Left lobe of liver (tissue), 2 donors: ENCODE results near the gene KCNJ9. TPM values are rescaled to one million over a fixed set of nuclear protein-coding genes. Genes with fewer than 3 reads are reported as not detected.

ENCODE experiments used
- ATAC-seq: fragments of 200-7000 bp; cut with Tn5 transposase; one replicate; pipeline ENCODE4 v1.9.1; 2020; ENCODE audit warnings: mild to moderate bottlenecking, moderate library complexity
- DNase-seq: peaks from one replicate; pipeline ENCODE4 v3.0.0-alpha.2; 2020; ENCODE audit warnings: low spot score
- total RNA-seq: library from RNA; stranded (reverse); gene quantifications from one replicate; pipeline ENCODE4 v1.2.1, GENCODE V29; 2021
- donor health status: DM: no; HTN: no; CAD: no; lungs with moderate emphysema.
- donor health status: DM: no; HTN: yes; CAD: no.

Gene KCNJ9
- total RNA-seq, 1 donor from 2014 or later, result not detected

GRCh38 chr1:160066829-160067745, 14.3 kb upstream of the KCNJ9 start:
- no peak for ATAC-seq
- no peak for DNase-seq

- ATAC-seq (no peak), DNase-seq (no peak)
Measured at GRCh38 chr1:160068225-160068624, 13.1 kb upstream of the KCNJ9 start.

GRCh38 chr1:160069460-160070231, 11.7 kb upstream of the KCNJ9 start, which contains the start of gene KCNJ10:
Gene KCNJ10 (minus strand): TSS chr1:160070160. CDS start chr1:160042532, 27,628 bp downstream.
- no peak for ATAC-seq
- DNase-seq, result no peak

GRCh38 chr1:160070243-160071163, 10.8 kb upstream of the KCNJ9 start:
- DNase-seq (peak; percentile 60), ATAC-seq (peak; percentile 79)

- no peak for DNase-seq
- ATAC-seq, result no peak
Measured at GRCh38 chr1:160071289-160071688, 10.0 kb upstream of the KCNJ9 start.

GRCh38 chr1:160074865-160075264, 6.5 kb upstream of the KCNJ9 start:
- ATAC-seq, result no peak
- no peak for DNase-seq

GRCh38 chr1:160075836-160076235, 5.5 kb upstream of the KCNJ9 start:
- ATAC-seq, result no peak
- DNase-seq, result no peak

GRCh38 chr1:160076295-160076694, 5.0 kb upstream of the KCNJ9 start:
- no peak for ATAC-seq
- no peak for DNase-seq

- no peak for DNase-seq
- no peak for ATAC-seq
Measured at GRCh38 chr1:160077486-160077885, 3.9 kb upstream of the KCNJ9 start.

- ATAC-seq (peak; percentile 87), DNase-seq (no peak)
Measured at GRCh38 chr1:160078512-160079195, 2.7 kb upstream of the KCNJ9 start.

GRCh38 chr1:160079448-160079847, 1.9 kb upstream of the KCNJ9 start:
- ATAC-seq, result no peak
- DNase-seq, result no peak

GRCh38 chr1:160080381-160081100, 797 bp upstream of the KCNJ9 start:
- DNase-seq (no peak), ATAC-seq (no peak)

- DNase-seq, result no peak
- no peak for ATAC-seq
Measured at GRCh38 chr1:160082487-160082886, 1.1 kb downstream of the KCNJ9 start.

GRCh38 chr1:160082926-160083325, 1.6 kb downstream of the KCNJ9 start:
- ATAC-seq (no peak), DNase-seq (no peak)

- DNase-seq (peak; percentile 77), ATAC-seq (peak; percentile 88)
Measured at GRCh38 chr1:160083968-160084770, 2.8 kb downstream of the KCNJ9 start.

GRCh38 chr1:160084771-160085321, 3.5 kb downstream of the KCNJ9 start:
- ATAC-seq, result no peak
- DNase-seq, result no peak

GRCh38 chr1:160085686-160086455, 4.5 kb downstream of the KCNJ9 start:
- ATAC-seq (peak; percentile 86), DNase-seq (peak; percentile 79)
